Measurements from ENCODE around the gene SPATA2L. TPM values are rescaled to one million over a fixed set of nuclear protein-coding genes. Genes with fewer than 3 reads are reported as not detected.

The SPATA2L gene
- total RNA-seq, 1 donor from 2014 or later, result 7.6 TPM

DNA sequence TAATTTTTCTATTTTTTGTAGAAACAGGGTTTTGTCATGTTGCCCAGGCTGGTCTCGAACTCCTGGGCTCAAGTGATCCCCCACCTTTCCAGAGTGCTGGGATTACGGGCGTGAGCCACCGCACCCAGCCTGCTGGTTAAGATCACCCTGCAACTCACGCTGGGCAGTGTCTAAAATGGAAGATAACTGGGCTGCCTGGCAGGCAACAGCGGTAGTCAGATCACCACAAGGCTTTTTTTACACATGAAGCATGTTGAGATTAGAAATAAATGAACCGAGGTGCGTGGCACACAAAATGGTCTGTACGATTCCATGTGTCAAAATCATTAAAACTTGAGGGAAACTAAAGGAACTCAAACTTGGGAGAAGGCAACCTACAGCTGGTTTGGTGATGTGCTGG is 46.6 kb upstream of the SPATA2L start:
- Mint-ChIP-seq H3K9me3 (no peaks in the 10 kb centered on the region), H3K4me3 (no peak overlapping the region), H3K27me3 (ENCODE audit: insufficient read depth, low read depth) (no peaks in the 10 kb centered on the region), H3K4me1 (no peaks in the 10 kb centered on the region), H3K27ac (no peak overlapping the region), H3K36me3 (peaks cover 22% of the 10 kb centered on the region)
- Histone ChIP-seq H3K36me3 (no peaks in the 10 kb centered on the region), H4K20me1 (ENCODE audit: low read depth) (no peaks in the 10 kb centered on the region), H3K9ac (no peak overlapping the region), H3K4me2 (no peak overlapping the region), H3K4me1 (no peaks in the 10 kb centered on the region), H3K9me3 (ENCODE audit: low read depth) (no peaks in the 10 kb centered on the region), H3K79me2 (ENCODE audit: low read depth) (no peaks in the 10 kb centered on the region), H3F3A (ENCODE audit: low read depth) (no peaks in the 10 kb centered on the region), H2AFZ (replicated peaks) (no peak overlapping the region), H3K27me3 (no peaks in the 10 kb centered on the region), H3K4me3 (no peak overlapping the region), H3K27ac (no peak overlapping the region)
- TF ChIP-seq EZH2 (IDR thresholded peaks at IDR 0.05), result no peak
- no peak for TF ChIP-seq EZH2phosphoT487 (IDR thresholded peaks at IDR 0.05)
- TF ChIP-seq, protein P1, sequence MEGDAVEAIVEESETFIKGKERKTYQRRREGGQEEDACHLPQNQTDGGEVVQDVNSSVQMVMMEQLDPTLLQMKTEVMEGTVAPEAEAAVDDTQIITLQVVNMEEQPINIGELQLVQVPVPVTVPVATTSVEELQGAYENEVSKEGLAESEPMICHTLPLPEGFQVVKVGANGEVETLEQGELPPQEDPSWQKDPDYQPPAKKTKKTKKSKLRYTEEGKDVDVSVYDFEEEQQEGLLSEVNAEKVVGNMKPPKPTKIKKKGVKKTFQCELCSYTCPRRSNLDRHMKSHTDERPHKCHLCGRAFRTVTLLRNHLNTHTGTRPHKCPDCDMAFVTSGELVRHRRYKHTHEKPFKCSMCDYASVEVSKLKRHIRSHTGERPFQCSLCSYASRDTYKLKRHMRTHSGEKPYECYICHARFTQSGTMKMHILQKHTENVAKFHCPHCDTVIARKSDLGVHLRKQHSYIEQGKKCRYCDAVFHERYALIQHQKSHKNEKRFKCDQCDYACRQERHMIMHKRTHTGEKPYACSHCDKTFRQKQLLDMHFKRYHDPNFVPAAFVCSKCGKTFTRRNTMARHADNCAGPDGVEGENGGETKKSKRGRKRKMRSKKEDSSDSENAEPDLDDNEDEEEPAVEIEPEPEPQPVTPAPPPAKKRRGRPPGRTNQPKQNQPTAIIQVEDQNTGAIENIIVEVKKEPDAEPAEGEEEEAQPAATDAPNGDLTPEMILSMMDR (IDR thresholded peaks at IDR 0.05), result no peak
- no peak for DNase-seq (ENCODE audit: low spot score)

DNA sequence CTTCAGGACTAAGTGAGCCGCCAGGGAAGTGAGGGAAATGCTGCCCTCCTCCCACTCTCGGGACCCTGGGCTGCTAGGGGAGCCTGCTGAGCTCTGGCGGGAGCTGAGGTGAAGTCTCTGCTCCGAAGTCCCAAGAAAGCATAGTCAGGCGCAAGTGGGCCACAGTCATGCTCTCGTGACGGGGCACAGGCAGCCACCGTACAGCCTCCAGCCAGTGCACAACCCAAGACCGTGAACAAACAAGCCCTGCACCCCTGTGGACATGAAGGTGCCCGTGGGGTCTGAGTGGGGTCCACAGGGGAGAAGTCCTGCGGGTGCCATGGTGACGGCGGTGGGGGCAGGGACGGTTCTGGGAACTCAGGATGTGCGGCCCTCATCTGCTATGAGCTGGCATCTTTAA is 44.5 kb upstream of the SPATA2L start:
- H3K4me2 ChIP-seq, result no peak overlapping the region
- H3F3A ChIP-seq (ENCODE audit: low read depth), result no peaks in the 10 kb centered on the region
- H2AFZ ChIP-seq (replicated peaks), result no peak overlapping the region
- H3K27ac Mint-ChIP-seq, result no peak overlapping the region
- no peaks in the 10 kb centered on the region for H3K4me1 Mint-ChIP-seq
- no peaks in the 10 kb centered on the region for H3K36me3 ChIP-seq
- H3K9ac ChIP-seq, result no peak overlapping the region
- TF ChIP-seq EZH2phosphoT487 (IDR thresholded peaks at IDR 0.05), result no peak
- H3K79me2 ChIP-seq (ENCODE audit: low read depth), result no peaks in the 10 kb centered on the region
- H3K4me1 ChIP-seq, result no peaks in the 10 kb centered on the region
- no peaks in the 10 kb centered on the region for H3K27me3 ChIP-seq
- DNase-seq (ENCODE audit: low spot score), result no peak
- H3K36me3 Mint-ChIP-seq, result peaks cover 18% of the 10 kb centered on the region
- no peak overlapping the region for H3K4me3 ChIP-seq
- H3K9me3 Mint-ChIP-seq, result no peaks in the 10 kb centered on the region
- H3K4me3 Mint-ChIP-seq, result no peak overlapping the region
- H3K27ac ChIP-seq, result no peak overlapping the region
- no peaks in the 10 kb centered on the region for H3K9me3 ChIP-seq (ENCODE audit: low read depth)
- no peaks in the 10 kb centered on the region for H3K27me3 Mint-ChIP-seq (ENCODE audit: insufficient read depth, low read depth)
- H4K20me1 ChIP-seq (ENCODE audit: low read depth), result no peaks in the 10 kb centered on the region

DNA sequence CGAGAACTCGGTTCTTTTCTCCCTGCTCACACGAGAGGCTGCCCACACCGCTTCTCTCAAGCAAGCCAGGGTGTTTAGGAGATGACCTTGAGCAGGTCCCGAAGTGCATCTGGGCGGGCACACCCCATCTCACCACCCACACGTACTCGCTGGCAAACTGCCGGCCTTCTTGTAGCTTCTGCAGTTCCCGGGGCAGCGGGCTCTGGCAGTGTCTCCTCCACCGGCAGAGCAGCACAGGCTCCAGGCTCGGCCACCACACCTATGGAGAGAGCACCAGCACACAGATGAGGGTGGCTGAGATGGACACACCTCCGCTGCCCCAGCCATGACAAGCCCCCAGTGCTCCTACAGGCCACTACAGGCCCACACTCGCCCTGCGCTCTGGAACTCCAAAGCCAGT is 43.3 kb upstream of the SPATA2L start:
- no peaks in the 10 kb centered on the region for H3K9me3 Mint-ChIP-seq
- H3K9me3 ChIP-seq (ENCODE audit: low read depth), result no peaks in the 10 kb centered on the region
- TF ChIP-seq EZH2 (IDR thresholded peaks at IDR 0.05), result no peak
- TF ChIP-seq, protein P1 (IDR thresholded peaks at IDR 0.05), result no peak
- TF ChIP-seq EZH2phosphoT487 (IDR thresholded peaks at IDR 0.05), result no peak
- H3K4me3 ChIP-seq, result no peak overlapping the region
- H3K36me3 Mint-ChIP-seq, result peaks cover 18% of the 10 kb centered on the region
- no peaks in the 10 kb centered on the region for H3K4me1 ChIP-seq
- no peaks in the 10 kb centered on the region for H3K4me1 Mint-ChIP-seq
- H2AFZ ChIP-seq (replicated peaks), result no peak overlapping the region
- H3K27ac ChIP-seq, result no peak overlapping the region
- H3F3A ChIP-seq (ENCODE audit: low read depth), result no peaks in the 10 kb centered on the region
- no peaks in the 10 kb centered on the region for H3K27me3 ChIP-seq
- no peak overlapping the region for H3K9ac ChIP-seq
- H3K79me2 ChIP-seq (ENCODE audit: low read depth), result no peaks in the 10 kb centered on the region
- H3K36me3 ChIP-seq, result no peaks in the 10 kb centered on the region
- H3K27ac Mint-ChIP-seq, result no peak overlapping the region
- H3K4me2 ChIP-seq, result no peak overlapping the region
- no peak overlapping the region for H3K4me3 Mint-ChIP-seq
- H3K27me3 Mint-ChIP-seq (ENCODE audit: insufficient read depth, low read depth), result no peaks in the 10 kb centered on the region
- H4K20me1 ChIP-seq (ENCODE audit: low read depth), result no peaks in the 10 kb centered on the region
- DNase-seq (ENCODE audit: low spot score), result no peak

DNA sequence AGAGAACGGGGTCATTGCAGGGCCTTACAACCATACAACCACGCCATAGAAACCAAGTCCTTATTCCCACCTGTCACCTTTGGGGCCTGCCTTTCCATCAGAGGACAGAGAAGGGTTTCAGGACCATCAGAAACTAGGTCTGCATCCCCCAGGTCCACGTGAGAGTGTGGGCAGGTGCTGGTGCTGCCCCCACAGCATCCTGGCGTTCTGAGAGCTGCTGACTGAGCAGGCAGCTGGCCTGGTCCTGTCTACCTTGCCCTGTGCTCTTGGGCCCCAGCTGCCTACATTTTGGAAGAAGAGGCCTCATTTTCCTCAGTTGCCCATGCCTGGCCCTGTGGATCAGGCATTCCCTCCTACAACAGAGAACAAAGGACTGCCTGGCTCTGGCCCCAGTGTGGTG is 41.4 kb upstream of the SPATA2L start:
- Mint-ChIP-seq H3K4me3 (no peak overlapping the region), H3K27ac (peak overlapping the region; percentile 82), H3K27me3 (ENCODE audit: insufficient read depth, low read depth) (no peaks in the 10 kb centered on the region), H3K4me1 (no peaks in the 10 kb centered on the region), H3K36me3 (peaks cover 20% of the 10 kb centered on the region), H3K9me3 (no peaks in the 10 kb centered on the region)
- H3K36me3 ChIP-seq, result no peaks in the 10 kb centered on the region
- no peak for DNase-seq (ENCODE audit: low spot score)
- H3K4me1 ChIP-seq, result no peaks in the 10 kb centered on the region
- no peaks in the 10 kb centered on the region for H3K9me3 ChIP-seq (ENCODE audit: low read depth)
- H3K4me3 ChIP-seq, result no peak overlapping the region
- no peak overlapping the region for H3K9ac ChIP-seq
- H3K4me2 ChIP-seq, result no peak overlapping the region
- peak overlapping the region; percentile 37 for H3K27ac ChIP-seq
- no peaks in the 10 kb centered on the region for H3F3A ChIP-seq (ENCODE audit: low read depth)
- no peak overlapping the region for H2AFZ ChIP-seq (replicated peaks)
- TF ChIP-seq EZH2 (IDR thresholded peaks at IDR 0.05) (no peak), EZH2phosphoT487 (IDR thresholded peaks at IDR 0.05) (no peak)
- TF ChIP-seq, protein P1 (IDR thresholded peaks at IDR 0.05), result no peak
- H3K27me3 ChIP-seq, result no peaks in the 10 kb centered on the region
- no peaks in the 10 kb centered on the region for H4K20me1 ChIP-seq (ENCODE audit: low read depth)
- H3K79me2 ChIP-seq (ENCODE audit: low read depth), result no peaks in the 10 kb centered on the region
